Activated CD8-positive, alpha-beta memory T cell treated with anti-CD3 and anti-CD28 coated beads for 4 hours (primary cell): Measurements from ENCODE around the gene PLCL2.

Source experiments
- DNase-seq, 2 donors: peaks; one replicate each; pipeline ENCODE4 v3.0.0-alpha.2; 2020; ENCODE audit warnings: low read depth in 2 of 2

PLCL2 gene

GRCh38 chr3:17011728-17012338 lies 127.1 kb downstream of the PLCL2 start:
- no peak for DNase-seq

GRCh38 chr3:17013050-17013449 lies 128.3 kb downstream of the PLCL2 start:
- no peak for DNase-seq

- no peak for DNase-seq
These were observed 128.8 kb downstream of the PLCL2 start for GRCh38 chr3:17013571-17013970.

GRCh38 chr3:17014284-17014683 lies 129.5 kb downstream of the PLCL2 start:
- DNase-seq, result no peak

GRCh38 chr3:17014709-17015108 lies 130.0 kb downstream of the PLCL2 start:
- DNase-seq, result no peak

- no peak for DNase-seq
These were observed 136.9 kb downstream of the PLCL2 start for GRCh38 chr3:17021614-17022013.

GRCh38 chr3:17023006-17023664 lies 138.4 kb downstream of the PLCL2 start:
- DNase-seq, result peak; percentile 32 to 54

GRCh38 chr3:17025594-17026139 lies 140.9 kb downstream of the PLCL2 start:
- DNase-seq, result peak; percentile 7 to 33

GRCh38 chr3:17027318-17027717 lies 142.6 kb downstream of the PLCL2 start:
- no peak for DNase-seq

GRCh38 chr3:17028363-17028762 lies 143.6 kb downstream of the PLCL2 start:
- DNase-seq, result no peak

- no peak for DNase-seq
These were observed 145.7 kb downstream of the PLCL2 start for GRCh38 chr3:17030438-17030837.

GRCh38 chr3:17030956-17031652 lies 146.3 kb downstream of the PLCL2 start:
- DNase-seq, result no peak

GRCh38 chr3:17032407-17033034 lies 147.8 kb downstream of the PLCL2 start:
- no peak for DNase-seq

GRCh38 chr3:17033516-17034168 lies 148.9 kb downstream of the PLCL2 start:
- peak in 1 of 2 donors; percentile 21 for DNase-seq

GRCh38 chr3:17035033-17035432 lies 150.3 kb downstream of the PLCL2 start:
- no peak for DNase-seq

- no peak for DNase-seq
These were observed 151.2 kb downstream of the PLCL2 start for GRCh38 chr3:17035966-17036365.

GRCh38 chr3:17038141-17038540 lies 153.4 kb downstream of the PLCL2 start:
- no peak for DNase-seq

GRCh38 chr3:17038900-17039553 lies 154.3 kb downstream of the PLCL2 start:
- DNase-seq, result no peak

GRCh38 chr3:17039594-17039993 lies 154.8 kb downstream of the PLCL2 start:
- no peak for DNase-seq

GRCh38 chr3:17040322-17040989 lies 155.7 kb downstream of the PLCL2 start:
- DNase-seq, result no peak

GRCh38 chr3:17040990-17041377 lies 156.2 kb downstream of the PLCL2 start:
- no peak for DNase-seq
